Posterior vena cava (tissue), 2 donors: ENCODE measurements around the gene GPATCH2. TPM values are rescaled to one million over a fixed set of nuclear protein-coding genes. Genes with fewer than 3 reads are reported as not detected.
"Not testable (repeated sequence)": the region's sequence is repeated elsewhere in the genome, so short reads cannot be mapped to it uniquely, and the experiment has no call there.

Source experiments
- DNase-seq: peaks from one replicate; pipeline ENCODE4 v3.0.0-alpha.2; 2020; ENCODE audit warnings: low spot score
- intact Hi-C, 2 donors: fragments of 100-400 bp; cut with DNase I; formaldehyde crosslinking; loops; one replicate each; pipeline versions ENCODE4 v1.14.1 to v1.14.2; 2022 to 2023
- total RNA-seq, 2 donors: library from RNA; stranded (reverse); fragmentation: NEBNext Ultra II Directional; extraction: Animal tissue kit (Norgen Biotek cat#: 25700); gene quantifications; one replicate each; pipeline ENCODE4 v1.2.1, GENCODE V29; 2021
- donor health status: DM: yes; HTN: yes; CAD: no.
- donor health status: DM: yes; HTN: yes; CAD: no.

GPATCH2 gene
- total RNA-seq, 2 donors from 2014 or later = 15.0 to 17.2 TPM

- intact Hi-C loops = no loop called here
- DNase-seq = no peak
These were observed 228.6 kb downstream of the GPATCH2 start for GRCh38 chr1:217402301-217402700.

DNA sequence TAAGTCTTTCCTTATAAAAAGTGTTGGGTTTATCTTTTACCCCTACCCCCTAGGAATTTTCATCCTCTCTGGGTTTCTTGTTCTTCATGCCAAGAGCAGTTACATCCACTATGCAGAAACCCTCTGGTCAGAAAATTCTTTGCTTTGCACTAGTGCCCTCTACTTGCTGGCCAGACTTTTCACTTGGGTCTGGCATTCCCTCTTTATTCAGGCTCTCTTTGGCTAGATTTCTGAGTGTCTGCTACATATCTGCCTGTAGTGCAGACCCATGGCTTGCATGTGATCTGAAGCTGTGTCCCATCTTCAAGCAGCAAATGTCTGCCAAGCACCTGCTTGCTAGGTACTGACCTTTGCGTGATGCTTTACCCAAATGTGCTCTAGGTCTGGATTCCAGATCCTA, 237.0 kb downstream of the GPATCH2 start:
- intact Hi-C loops = no loop called here
- DNase-seq = no peak

DNA sequence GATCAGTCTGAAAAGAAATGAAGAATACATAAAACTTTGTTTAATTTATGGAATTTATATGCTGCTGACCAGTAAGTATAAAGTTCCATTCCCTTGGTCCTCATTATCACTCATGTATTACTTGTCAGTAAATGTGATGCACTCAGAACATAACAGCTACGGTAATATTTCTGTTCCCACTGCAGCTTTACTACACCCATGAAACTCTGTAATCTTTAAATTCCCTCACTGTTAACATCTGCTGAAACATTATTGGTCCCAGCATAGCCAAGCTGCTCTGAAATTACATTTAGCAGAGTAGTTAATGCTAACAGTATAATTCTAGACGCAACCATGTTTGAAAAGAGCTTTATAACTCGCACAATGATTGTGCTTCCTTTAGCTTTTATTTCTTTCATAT, 238.4 kb downstream of the GPATCH2 start:
- intact Hi-C loops = no loop called here
- no peak for DNase-seq

DNA sequence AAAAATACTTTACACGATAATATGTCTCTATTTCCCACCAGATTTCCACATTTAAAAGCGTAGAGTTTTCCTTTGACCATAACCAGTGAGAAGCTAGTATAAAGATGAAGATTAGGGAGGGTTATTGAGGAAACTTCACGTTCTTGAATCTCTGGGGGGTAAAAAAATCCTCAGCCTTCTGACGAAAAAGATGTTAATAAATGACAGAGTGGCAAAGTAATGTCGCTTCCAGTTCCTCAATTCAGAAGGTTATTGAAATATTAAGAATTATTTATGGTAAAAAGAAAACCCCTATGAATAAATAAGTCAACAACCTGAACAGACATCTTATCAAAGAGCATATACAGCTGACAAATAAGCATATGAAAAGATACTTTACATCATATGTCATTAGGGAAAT, 241.0 kb downstream of the GPATCH2 start:
- no peak for DNase-seq
- intact Hi-C loops = no loop called here

DNA sequence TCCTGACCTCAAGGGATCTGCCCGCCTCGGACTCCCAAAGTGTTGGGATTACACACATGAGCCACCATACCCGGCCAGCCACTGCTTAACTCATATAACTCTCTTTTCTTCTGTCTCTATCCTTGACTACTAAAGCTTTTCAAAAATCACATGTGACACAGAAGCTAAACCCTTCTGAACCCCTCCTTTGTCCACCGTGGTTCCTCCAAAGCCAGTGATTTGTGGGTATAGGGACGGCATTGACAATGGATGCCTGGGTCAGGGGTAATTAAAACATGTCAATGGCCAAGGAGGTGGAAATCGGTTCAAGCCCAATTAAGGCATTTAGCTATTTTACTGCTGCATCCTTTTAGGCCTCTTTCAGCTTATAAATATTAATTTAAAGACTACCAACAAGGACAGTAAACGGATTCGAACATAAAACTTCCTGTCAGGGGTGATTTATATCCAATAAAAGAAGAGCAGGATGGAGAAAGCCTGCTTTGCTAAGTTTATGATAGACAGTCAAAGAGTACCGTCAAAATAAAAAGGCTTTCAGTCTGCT, 242.3 kb downstream of the GPATCH2 start:
- no peak for DNase-seq
- intact Hi-C loops = no loop called here

DNA sequence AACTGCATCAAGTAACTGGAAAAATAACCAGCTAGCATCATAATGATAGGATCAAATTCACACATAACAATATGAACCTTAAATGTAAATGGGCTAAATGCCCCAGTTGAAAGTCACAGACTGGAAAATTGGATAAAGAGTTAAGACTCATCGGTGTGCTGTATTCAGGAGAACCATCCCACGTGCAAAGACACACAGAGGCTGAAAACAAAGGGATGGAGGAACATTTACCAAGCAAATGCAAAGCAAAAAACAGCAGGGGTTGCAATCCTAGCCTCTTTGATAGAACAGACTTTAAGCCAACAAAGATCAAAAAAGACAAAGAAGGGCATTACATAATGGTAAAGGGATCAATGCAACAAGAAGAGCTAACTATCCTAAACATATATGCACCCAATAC, 249.1 kb downstream of the GPATCH2 start:
- intact Hi-C loops, DNase-seq: not testable (repeated sequence)

DNA sequence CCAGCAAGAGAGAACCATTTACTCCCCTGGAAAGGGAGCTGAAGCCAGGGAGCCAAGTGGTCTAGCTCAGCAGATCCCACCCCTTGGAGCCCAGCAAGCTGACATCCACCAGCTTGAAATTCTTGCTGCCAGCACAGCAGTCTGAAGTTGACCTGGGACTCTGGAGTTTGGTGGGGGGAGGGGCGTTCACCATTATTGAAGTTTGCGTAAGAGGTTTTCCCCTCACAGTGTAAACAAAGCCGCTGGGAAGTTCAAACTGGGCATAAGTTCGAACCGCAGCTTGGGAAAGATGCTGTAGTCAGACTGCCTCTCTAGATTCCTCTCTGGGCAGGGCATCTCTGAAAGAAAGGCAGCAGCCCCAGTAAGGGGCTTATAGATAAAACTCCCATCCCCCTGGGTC, 251.1 kb downstream of the GPATCH2 start:
- intact Hi-C loops, DNase-seq: not testable (repeated sequence)

DNA sequence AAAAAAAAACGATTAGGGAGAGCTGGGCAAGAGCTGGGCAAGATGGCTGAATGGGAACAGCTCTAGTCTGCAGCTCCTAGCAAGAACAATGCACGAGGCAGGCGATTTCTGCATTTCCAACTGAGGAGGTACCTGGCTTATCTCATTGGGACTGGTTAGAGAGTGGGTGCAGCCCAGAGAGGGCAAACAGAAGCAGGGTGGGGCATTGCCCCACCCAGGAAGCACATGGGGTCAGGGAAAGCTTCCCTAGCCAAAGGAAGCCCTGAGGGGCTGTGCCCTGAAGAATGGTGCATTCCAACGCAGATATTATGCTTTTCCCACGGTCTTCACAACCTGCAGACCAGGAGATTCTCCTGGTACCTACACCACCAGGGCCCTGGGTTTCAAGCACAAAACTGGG, 251.6 kb downstream of the GPATCH2 start:
- intact Hi-C loops = no loop called here
- DNase-seq = no peak

Other genes with a start within 250 kb of the GPATCH2 start
- under 1 TPM; 0.48 to 0.51 TPM for gene SPATA17, start 254 bp upstream of the GPATCH2 start, total RNA-seq